Measurements from ENCODE around the gene FRMD4A. TPM values are rescaled to one million over a fixed set of nuclear protein-coding genes. Genes with fewer than 3 reads are reported as not detected.

The FRMD4A gene
- total and polyA plus RNA-seq, 2 of the 4 experiments (the other 2 are of a cell fraction), result 30.3 to 68.8 TPM

- intact Hi-C loops (cut with micrococcal nuclease) (no loop called here), dilution Hi-C loops (cut with HindIII; ENCODE audit: low sequenced_read_pairs, unreplicated experiment) (no loop called here), in situ Hi-C loops (cut with MboI; ENCODE audit: low sequenced_read_pairs) (no loop called here)
- Histone ChIP-seq H3K79me1 (ENCODE audit: low read depth in 1 of 2, low read length in 2 of 2) (no peaks in the 10 kb centered on the region), H3K14ac (replicated peaks; ENCODE audit: low read depth, low read length) (no peak overlapping the region), H2BK120ac (ENCODE audit: low read depth, low read length) (no peak overlapping the region), H3K36me3 (ENCODE audit: control insufficient read depth, insufficient read depth, low read length) (no peaks in the 10 kb centered on the region), H3K4me1 (ENCODE audit: control insufficient read depth, insufficient read depth, low read length) (no peaks in the 10 kb centered on the region; the same call in 1 of the 2 replicates), H3K56ac (ENCODE audit: extremely low read depth, insufficient read depth, low read length) (no peak overlapping the region), H4K8ac (ENCODE audit: low read depth in 2 of 2, low read length in 2 of 2) (no peak overlapping the region), H3K23ac (ENCODE audit: low read depth, low read length) (no peak overlapping the region), H2BK20ac (ENCODE audit: low read depth, low read length) (no peak overlapping the region), H3K4me3 (ENCODE audit: insufficient read depth, low read depth, low read length) (no peak overlapping the region), H2AK5ac (ENCODE audit: low read depth, low read length) (no peak overlapping the region), H2BK15ac (ENCODE audit: low read depth, low read length) (no peak overlapping the region), H3K9ac (ENCODE audit: low read depth, low read length) (no peak overlapping the region), H3K4ac (ENCODE audit: low read depth, low read length) (no peak overlapping the region), H3K4me2 (ENCODE audit: low read depth, low read length) (no peak overlapping the region), H4K91ac (ENCODE audit: insufficient read depth, low read depth, low read length) (no peak overlapping the region), H2BK5ac (ENCODE audit: low read depth, low read length, poor library complexity, severe bottlenecking) (no peak overlapping the region), H2AK9ac (replicated peaks; ENCODE audit: low read depth, low read length, poor library complexity) (no peak overlapping the region), H3K9me3 (ENCODE audit: control insufficient read depth, insufficient read depth, low read length) (no peaks in the 10 kb centered on the region), H3K18ac (ENCODE audit: low read depth, low read length) (no peak overlapping the region), H2AFZ (replicated peaks; ENCODE audit: low read length, poor library complexity) (no peak overlapping the region), H4K20me1 (ENCODE audit: insufficient read depth, low read length) (no peaks in the 10 kb centered on the region), H3K27me3 (ENCODE audit: control insufficient read depth, insufficient read depth, low read length) (peaks cover 60% of the 10 kb centered on the region), H3K27ac (ENCODE audit: insufficient read depth, low read length) (no peak overlapping the region), H4K5ac (ENCODE audit: low read depth, low read length) (no peak overlapping the region), H3K9me1 (ENCODE audit: insufficient read depth, low read length) (peaks cover 3% of the 10 kb centered on the region; the same call in 1 of the 2 replicates)
- TF ChIP-seq CEBPB (IDR thresholded peaks at IDR 0.05; ENCODE audit: low read depth, low read length), result no peak
- CTCF ChIA-PET, result interaction anchor here (0.6 kb wide), 1 partner anchor 98 kb away, joined by 3 read pairs; no protein-coding TSS in a partner anchor
- no peak for DNase-seq
- ATAC-seq (ENCODE audit: low read depth), result no peak
- POLR2A ChIA-PET (ENCODE audit: unreplicated experiment), result no interaction called here
- WGBS, 2 experiments (ENCODE audit: extremely low coverage in 2 of 2, insufficient read length in 1 of 2), result no CpG with 5 or more reads among the region's 3 CpGs
- no TSS peak for BruUV-seq (replicated peaks)
Observed at GRCh38 chr10:14332903-14333302, 2.2 kb upstream of the FRMD4A start.

Measured in IMR-90 (cell line).